Measurements from ENCODE around the gene IFT25. TPM values are rescaled to one million over a fixed set of nuclear protein-coding genes. Genes with fewer than 3 reads are reported as not detected.

Gene IFT25
- total and polyA plus RNA-seq, 2 of the 13 experiments (the other 11 are each of a cell fraction or from before 2014, with no cell fraction given): 19.7 to 48.0 TPM

DNA sequence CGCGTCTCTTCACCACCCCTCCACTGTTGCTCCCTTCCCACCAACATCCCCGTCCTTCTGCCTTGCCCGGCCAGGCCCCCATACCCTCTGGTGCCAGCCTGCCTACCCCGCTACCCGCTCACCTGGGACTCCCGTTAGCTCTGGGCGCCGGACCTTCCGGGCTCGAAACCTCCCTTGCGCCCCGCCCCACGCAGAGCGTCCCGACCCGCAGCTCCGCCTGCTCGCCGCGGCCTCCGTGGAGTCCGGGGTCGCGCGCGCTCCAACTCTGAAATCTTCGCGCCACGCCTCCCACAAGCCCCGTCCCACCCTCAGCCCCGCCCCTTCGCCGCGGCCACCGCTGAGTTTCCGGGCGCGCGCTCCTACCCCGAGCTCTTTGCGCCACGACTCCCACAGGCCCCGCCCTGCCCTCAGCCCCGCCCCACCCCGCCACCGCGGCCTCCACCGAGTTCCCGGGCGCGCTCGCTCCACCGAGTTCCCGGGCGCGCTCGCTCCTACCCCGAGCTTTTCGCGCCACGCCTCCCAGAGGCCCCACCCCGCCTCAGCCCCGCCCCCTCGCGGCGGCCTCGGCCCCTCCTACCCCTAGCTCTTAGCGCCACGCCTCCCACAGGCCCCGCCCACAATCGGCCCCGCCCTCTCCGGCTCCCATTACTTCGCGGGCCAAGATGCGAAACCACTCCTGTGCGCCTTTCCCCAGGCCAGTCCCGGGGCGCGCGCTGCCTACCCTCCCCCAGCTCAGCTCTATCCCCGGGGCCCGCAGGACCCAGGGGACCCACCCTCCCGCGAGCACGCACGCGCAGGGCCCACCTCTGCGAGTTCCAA is at the start of gene IFT25 (continued):
- TF ChIP-seq, protein P1, sequence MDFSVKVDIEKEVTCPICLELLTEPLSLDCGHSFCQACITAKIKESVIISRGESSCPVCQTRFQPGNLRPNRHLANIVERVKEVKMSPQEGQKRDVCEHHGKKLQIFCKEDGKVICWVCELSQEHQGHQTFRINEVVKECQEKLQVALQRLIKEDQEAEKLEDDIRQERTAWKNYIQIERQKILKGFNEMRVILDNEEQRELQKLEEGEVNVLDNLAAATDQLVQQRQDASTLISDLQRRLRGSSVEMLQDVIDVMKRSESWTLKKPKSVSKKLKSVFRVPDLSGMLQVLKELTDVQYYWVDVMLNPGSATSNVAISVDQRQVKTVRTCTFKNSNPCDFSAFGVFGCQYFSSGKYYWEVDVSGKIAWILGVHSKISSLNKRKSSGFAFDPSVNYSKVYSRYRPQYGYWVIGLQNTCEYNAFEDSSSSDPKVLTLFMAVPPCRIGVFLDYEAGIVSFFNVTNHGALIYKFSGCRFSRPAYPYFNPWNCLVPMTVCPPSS (IDR thresholded peaks at IDR 0.05): no peak
- TF ChIP-seq HNRNPL (IDR thresholded peaks at IDR 0.05; ENCODE audit: low read depth, low read length): peak; percentile 78; the same call in 1 of the 2 replicates
- TF ChIP-seq SP2 (CRISPR knock-in tag; IDR thresholded peaks at IDR 0.05): no peak
- TF ChIP-seq MIXL1 (CRISPR knock-in tag; IDR thresholded peaks at IDR 0.05): no peak
- no peak for TF ChIP-seq ZNF614 (CRISPR knock-in tag; IDR thresholded peaks at IDR 0.05; ENCODE audit: borderline replicate concordance)
- TF ChIP-seq DNMT1 (CRISPR knock-in tag; IDR thresholded peaks at IDR 0.05): no peak
- TF ChIP-seq ZNF326 (CRISPR knock-in tag; IDR thresholded peaks at IDR 0.05; ENCODE audit: borderline replicate concordance): no peak
- TF ChIP-seq U2AF1 (optimal IDR thresholded peaks at IDR 0.05; ENCODE audit: low read depth, low read length): no peak
- no peak for TF ChIP-seq POLR2AphosphoS2 (IDR thresholded peaks at IDR 0.05; ENCODE audit: low read depth, low read length)
- TF ChIP-seq ZNF329 (CRISPR knock-in tag; IDR thresholded peaks at IDR 0.05; ENCODE audit: low read depth): no peak
- TF ChIP-seq ZSCAN30 (CRISPR knock-in tag; IDR thresholded peaks at IDR 0.05): no peak
- TF ChIP-seq ZNF350 (CRISPR knock-in tag; IDR thresholded peaks at IDR 0.05; ENCODE audit: borderline replicate concordance, low read depth): no peak; the same call in 1 of the 2 replicates
- no peak for TF ChIP-seq ADNP (CRISPR knock-in tag; IDR thresholded peaks at IDR 0.05)
- 0 out of 2 replicates have a peak, but pooled peaks have one; percentile 14 for TF ChIP-seq FOXK1 (CRISPR knock-in tag; IDR thresholded peaks at IDR 0.05; ENCODE audit: borderline replicate concordance, low read depth)
- TF ChIP-seq, protein P2, sequence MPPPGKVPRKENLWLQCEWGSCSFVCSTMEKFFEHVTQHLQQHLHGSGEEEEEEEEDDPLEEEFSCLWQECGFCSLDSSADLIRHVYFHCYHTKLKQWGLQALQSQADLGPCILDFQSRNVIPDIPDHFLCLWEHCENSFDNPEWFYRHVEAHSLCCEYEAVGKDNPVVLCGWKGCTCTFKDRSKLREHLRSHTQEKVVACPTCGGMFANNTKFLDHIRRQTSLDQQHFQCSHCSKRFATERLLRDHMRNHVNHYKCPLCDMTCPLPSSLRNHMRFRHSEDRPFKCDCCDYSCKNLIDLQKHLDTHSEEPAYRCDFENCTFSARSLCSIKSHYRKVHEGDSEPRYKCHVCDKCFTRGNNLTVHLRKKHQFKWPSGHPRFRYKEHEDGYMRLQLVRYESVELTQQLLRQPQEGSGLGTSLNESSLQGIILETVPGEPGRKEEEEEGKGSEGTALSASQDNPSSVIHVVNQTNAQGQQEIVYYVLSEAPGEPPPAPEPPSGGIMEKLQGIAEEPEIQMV (CRISPR knock-in tag; IDR thresholded peaks at IDR 0.05; ENCODE audit: low read depth): no peak
- no peak; the same call in 1 of the 2 replicates for TF ChIP-seq KAT8 (CRISPR knock-in tag; IDR thresholded peaks at IDR 0.05)
- TF ChIP-seq SMAD9 (CRISPR knock-in tag; IDR thresholded peaks at IDR 0.05): no peak
- TF ChIP-seq GTF2F1 (IDR thresholded peaks at IDR 0.05; ENCODE audit: low read length): no peak
- no peak for TF ChIP-seq YEATS2 (CRISPR knock-in tag; IDR thresholded peaks at IDR 0.05; ENCODE audit: borderline replicate concordance)
- no peak for TF ChIP-seq MBD4 (IDR thresholded peaks at IDR 0.05; ENCODE audit: borderline replicate concordance, low read length)
- TF ChIP-seq KLF15 (CRISPR knock-in tag; IDR thresholded peaks at IDR 0.05; ENCODE audit: borderline replicate concordance): 0 out of 2 replicates have a peak, but pooled peaks have one; percentile 36
- TF ChIP-seq NONO (IDR thresholded peaks at IDR 0.05): no peak
- TF ChIP-seq NONO (CRISPR knock-in tag; conservative IDR thresholded peaks at IDR 0.05): 0 out of 2 replicates have a peak, but pooled peaks have one; percentile 70
- peak; percentile 42; the same call in 1 of the 2 replicates for TF ChIP-seq RAD21 (CRISPR knock-in tag; IDR thresholded peaks at IDR 0.05)
- TF ChIP-seq, protein P3, sequence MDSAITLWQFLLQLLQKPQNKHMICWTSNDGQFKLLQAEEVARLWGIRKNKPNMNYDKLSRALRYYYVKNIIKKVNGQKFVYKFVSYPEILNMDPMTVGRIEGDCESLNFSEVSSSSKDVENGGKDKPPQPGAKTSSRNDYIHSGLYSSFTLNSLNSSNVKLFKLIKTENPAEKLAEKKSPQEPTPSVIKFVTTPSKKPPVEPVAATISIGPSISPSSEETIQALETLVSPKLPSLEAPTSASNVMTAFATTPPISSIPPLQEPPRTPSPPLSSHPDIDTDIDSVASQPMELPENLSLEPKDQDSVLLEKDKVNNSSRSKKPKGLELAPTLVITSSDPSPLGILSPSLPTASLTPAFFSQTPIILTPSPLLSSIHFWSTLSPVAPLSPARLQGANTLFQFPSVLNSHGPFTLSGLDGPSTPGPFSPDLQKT (CRISPR knock-in tag; IDR thresholded peaks at IDR 0.05; ENCODE audit: borderline replicate concordance): no peak
- TF ChIP-seq NCOA1 (CRISPR knock-in tag; IDR thresholded peaks at IDR 0.05): no peak
- TF ChIP-seq CBX2 (IDR thresholded peaks at IDR 0.05; ENCODE audit: low read depth, low read length): no peak
- TF ChIP-seq CBX2 (CRISPR knock-in tag; IDR thresholded peaks at IDR 0.05; ENCODE audit: low read depth): no peak

Data from HepG2 (cell line).